Common myeloid progenitor, CD34-positive (primary cell): ENCODE results near the gene KLHDC8A.

Experiments used
- CTCF ChIA-PET: fragments of 350-600 bp; sonication (Branson Sonifier 250); formaldehyde crosslinking; loops from one replicate; lab custom pipeline; 2021; ENCODE audit warnings: antibody characterized with exemption; lab: Charles Lee
- POLR2A ChIA-PET: fragments of 350-600 bp; sonication (Branson Sonifier 250); formaldehyde crosslinking; loops from one replicate; lab custom pipeline; 2021; ENCODE audit warnings: antibody characterized with exemption; lab: Charles Lee
- DNase-seq, 3 donors: peaks; one replicate each; pipeline versions ENCODE4 v3.0.0 to v3.0.0-alpha.2; 2013
- H3K27ac ChIP-seq, 2 experiments: 1 replicate in 1 of 2; 2 replicates in 1 of 2; pipeline ENCODE4 v1.7.0; 2013; ENCODE audit warnings: inconsistent platforms in 2 of 2, low read length in 2 of 2, mild to moderate bottlenecking in 2 of 2, low read depth in 1 of 2, moderate library complexity in 1 of 2; ENCODE audit not compliant: severe bottlenecking in 2 of 2, insufficient read depth in 1 of 2, poor library complexity in 1 of 2
- H3K27me3 ChIP-seq, 5 experiments: replicated peaks in 2 of 5; 1 replicate in 3 of 5; 2 replicates in 2 of 5; pipeline versions ENCODE4 v1.6.1 to v1.7.0; 2013; ENCODE audit warnings: low read length in 4 of 5, mild to moderate bottlenecking in 2 of 5, moderate library complexity in 2 of 5, inconsistent platforms in 1 of 5; ENCODE audit not compliant: insufficient read depth in 5 of 5, control insufficient read depth in 4 of 5
- H3K36me3 ChIP-seq, 4 experiments: 1 replicate in 2 of 4; 2 replicates in 2 of 4; pipeline versions ENCODE4 v1.6.1 to v1.7.0; 2013; ENCODE audit warnings: low read length in 3 of 4, control low read depth in 1 of 4, mild to moderate bottlenecking in 1 of 4; ENCODE audit not compliant: control insufficient read depth in 4 of 4, insufficient read depth in 4 of 4
- H3K4me1 ChIP-seq, 4 experiments: 1 replicate in 3 of 4; 2 replicates in 1 of 4; pipeline versions ENCODE4 v1.6.1 to v1.7.1; 2013; ENCODE audit warnings: low read length in 3 of 4, mild to moderate bottlenecking in 3 of 4, control low read depth in 1 of 4, inconsistent platforms in 1 of 4, moderate library complexity in 1 of 4; ENCODE audit not compliant: control insufficient read depth in 4 of 4, insufficient read depth in 4 of 4; ENCODE audit errors: control extremely low read depth in 1 of 4
- H3K4me3 ChIP-seq, 7 experiments: 1 replicate in 4 of 7; 2 replicates in 3 of 7; pipeline versions ENCODE4 v1.5.1 to v1.7.0; 2013; ENCODE audit warnings: mild to moderate bottlenecking in 7 of 7, low read length in 6 of 7, moderate library complexity in 6 of 7, inconsistent platforms in 2 of 7, low read depth in 2 of 7, control low read depth in 1 of 7; ENCODE audit not compliant: insufficient read depth in 4 of 7, control insufficient read depth in 1 of 7; ENCODE audit errors: extremely low read depth in 1 of 7
- H3K9me3 ChIP-seq, 5 experiments: 1 replicate in 4 of 5; 2 replicates in 1 of 5; pipeline versions ENCODE4 v1.6.1 to v1.7.1; 2013; ENCODE audit warnings: low read length in 4 of 5, mild to moderate bottlenecking in 2 of 5, inconsistent platforms in 1 of 5, low read depth in 1 of 5, moderate library complexity in 1 of 5; ENCODE audit not compliant: control insufficient read depth in 4 of 5, insufficient read depth in 2 of 5; ENCODE audit errors: control extremely low read depth in 1 of 5
- WGBS: methylation state at CpG from one replicate; pipeline ENCODE4 v1.1.5; 2013; ENCODE audit not compliant: insufficient coverage; 5-methylcytosine and 5-hydroxymethylcytosine counted together

Gene KLHDC8A

GRCh38 chr1:205348554-205349487 lies 7.9 kb downstream of the KLHDC8A start:
- Histone ChIP-seq H3K36me3 (no peaks in the 10 kb centered on the region), H3K27me3 (peaks cover 0 to 28% (median 18%) of the 10 kb centered on the region in 5 experiments), H3K4me3 (no peak overlapping the region), H3K27ac (no peak overlapping the region), H3K4me1 (peaks cover 0 to 11% (median 4%) of the 10 kb centered on the region in 4 experiments), H3K9me3 (no peaks in the 10 kb centered on the region)
- ChIA-PET CTCF (interaction anchor here (0.6 to 4.0 kb wide), 12 partner anchors 9 to 175 kb away, joined by 3 to 33 read pairs (median 6); no protein-coding TSS in a partner anchor), POLR2A (interaction anchor here (0.8 kb wide), 1 partner anchor 9 kb away, joined by 3 read pairs; no protein-coding TSS in a partner anchor)
- no peak for DNase-seq
- WGBS = 64% methylated on average over 4 of the region's 5 CpGs

GRCh38 chr1:205346956-205347574 lies 9.7 kb downstream of the KLHDC8A start:
- ChIA-PET POLR2A (no interaction called here), CTCF (interaction anchor here (0.6 to 2.1 kb wide), 3 partner anchors 10 to 74 kb away, joined by 3 to 13 read pairs (median 4); no protein-coding TSS in a partner anchor)
- DNase-seq = peak in 2 of 3 donors; percentile 33 to 44
- H3K9me3 ChIP-seq = no peaks in the 10 kb centered on the region
- H3K4me3 ChIP-seq = no peak overlapping the region
- peaks cover 0 to 22% (median 16%) of the 10 kb centered on the region in 4 experiments for H3K4me1 ChIP-seq
- WGBS = 45% methylated on average over 4 of the region's 10 CpGs
- H3K36me3 ChIP-seq = no peaks in the 10 kb centered on the region
- H3K27ac ChIP-seq = no peak overlapping the region
- peaks cover 0 to 46% (median 35%) of the 10 kb centered on the region in 5 experiments for H3K27me3 ChIP-seq

- peaks cover 0 to 49% (median 37%) of the 10 kb centered on the region in 5 experiments for H3K27me3 ChIP-seq
- H3K36me3 ChIP-seq = no peaks in the 10 kb centered on the region
- POLR2A ChIA-PET = no interaction called here
- 89% methylated on average over 11 of the region's 11 CpGs for WGBS
- H3K9me3 ChIP-seq = no peaks in the 10 kb centered on the region
- CTCF ChIA-PET = interaction anchor here (0.8 to 2.1 kb wide), 4 partner anchors 9 to 73 kb away, joined by 3 to 13 read pairs (median 4); no protein-coding TSS in a partner anchor
- DNase-seq = no peak
- H3K27ac ChIP-seq = no peak overlapping the region
- H3K4me3 ChIP-seq = no peak overlapping the region
- H3K4me1 ChIP-seq = peaks cover 0 to 22% (median 16%) of the 10 kb centered on the region in 4 experiments
These were observed 11.0 kb downstream of the KLHDC8A start for GRCh38 chr1:205345761-205346160.

GRCh38 chr1:205344066-205344928 lies 12.4 kb downstream of the KLHDC8A start:
- Histone ChIP-seq H3K27me3 (peaks cover 0 to 49% (median 37%) of the 10 kb centered on the region in 5 experiments), H3K4me1 (peaks cover 0 to 22% (median 16%) of the 10 kb centered on the region in 4 experiments), H3K36me3 (no peaks in the 10 kb centered on the region), H3K4me3 (peak overlapping the region in 6 of 7 experiments; percentile 7 to 64 (median 40)), H3K27ac (no peak overlapping the region), H3K9me3 (no peaks in the 10 kb centered on the region)
- 11% methylated on average over 46 of the region's 59 CpGs for WGBS
- ChIA-PET POLR2A (no interaction called here), CTCF (interaction anchor here (1.3 to 1.6 kb wide), 3 partner anchors 10 to 72 kb away, joined by 3 to 7 read pairs (median 3); no protein-coding TSS in a partner anchor)
- DNase-seq = peak; percentile 27 to 71 (median 61)

DNA sequence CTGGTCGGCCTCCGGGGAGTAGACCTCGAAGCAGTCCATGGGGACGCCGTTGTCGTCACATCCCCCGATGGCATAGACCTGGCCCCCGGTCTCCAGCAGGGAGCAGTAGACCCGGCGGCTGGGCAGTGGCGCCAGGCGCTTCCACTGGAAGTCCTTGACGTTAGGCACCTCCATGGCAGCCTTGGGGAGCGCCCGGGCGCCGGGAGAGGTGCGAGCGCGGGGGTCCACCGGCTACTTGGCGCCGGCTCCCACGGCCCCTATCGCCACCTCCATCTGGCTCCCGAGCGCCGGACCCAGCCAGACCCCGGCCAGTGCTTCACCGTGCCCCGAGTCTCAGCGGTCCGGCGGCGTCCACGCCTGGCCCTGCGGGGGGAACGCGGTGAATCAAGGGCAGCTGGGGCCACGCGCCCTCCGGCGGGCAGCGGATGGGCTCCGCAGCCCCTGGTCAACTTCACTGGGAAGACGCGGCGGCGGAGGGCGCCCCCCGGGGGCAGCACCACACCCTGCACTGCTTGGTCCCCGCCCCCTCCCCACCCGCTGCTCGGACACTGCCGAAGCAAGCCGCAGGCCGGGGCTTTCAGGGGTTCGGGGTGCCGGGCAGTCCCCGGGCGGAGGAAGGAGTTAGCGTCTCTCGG lies 13.2 kb downstream of the KLHDC8A start:
- Histone ChIP-seq H3K4me3 (peak overlapping the region in 6 of 7 experiments; percentile 19 to 64 (median 24)), H3K9me3 (no peaks in the 10 kb centered on the region), H3K4me1 (peaks cover 0 to 19% (median 15%) of the 10 kb centered on the region in 4 experiments), H3K36me3 (no peaks in the 10 kb centered on the region), H3K27me3 (peaks cover 0 to 49% (median 37%) of the 10 kb centered on the region in 5 experiments), H3K27ac (no peak overlapping the region)
- ChIA-PET POLR2A (no interaction called here), CTCF (no interaction called here)
- DNase-seq = peak; percentile 34 to 65 (median 50)
- 4% methylated on average over 55 of the region's 63 CpGs for whole genome bisulfite sequencing

DNA sequence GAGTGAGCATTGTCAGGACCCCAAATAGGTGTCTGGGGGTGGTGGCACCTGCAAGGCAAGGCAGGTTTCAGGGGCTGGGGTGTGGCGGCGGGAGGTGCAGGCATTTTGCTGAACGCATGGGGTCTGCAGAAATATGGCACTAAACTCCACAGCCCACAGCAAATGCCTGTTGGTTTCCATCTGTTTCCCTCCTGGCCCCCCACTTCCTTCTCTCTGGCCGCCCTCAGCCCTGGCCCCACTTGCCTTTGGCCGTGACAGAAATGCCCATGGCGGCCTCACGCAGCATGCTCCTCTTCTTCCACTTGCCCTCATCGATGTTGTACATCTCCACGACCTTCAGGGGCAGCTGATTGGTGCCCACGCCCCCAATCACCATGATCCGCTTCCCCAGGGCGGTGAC lies 13.7 kb downstream of the KLHDC8A start:
- peak overlapping the region in 2 of 7 experiments; percentile 56 to 64 for H3K4me3 ChIP-seq
- ChIA-PET CTCF (no interaction called here), POLR2A (no interaction called here)
- peaks cover 0 to 19% (median 15%) of the 10 kb centered on the region in 4 experiments for H3K4me1 ChIP-seq
- no peak overlapping the region for H3K27ac ChIP-seq
- peaks cover 0 to 49% (median 36%) of the 10 kb centered on the region in 5 experiments for H3K27me3 ChIP-seq
- H3K9me3 ChIP-seq = no peaks in the 10 kb centered on the region
- DNase-seq = peak in 2 of 3 donors; percentile 59 to 73
- 28% methylated on average over 12 of the region's 12 CpGs for WGBS
- H3K36me3 ChIP-seq = no peaks in the 10 kb centered on the region
